H1 (cell line): ENCODE measurements around the gene LCA5L. TPM values are rescaled to one million over a fixed set of nuclear protein-coding genes. Genes with fewer than 3 reads are reported as not detected.

Experiments used
- CTCF ChIA-PET: fragments of 300-600 bp; sonication (Branson Sonifier 250); formaldehyde crosslinking; loops from one replicate; lab custom pipeline; 2021; ENCODE audit not compliant: partially characterized antibody; lab: Charles Lee
- POLR2A ChIA-PET: fragments of 300-600 bp; sonication (Branson Sonifier 250); formaldehyde crosslinking; loops from one replicate; lab custom pipeline; 2021; ENCODE audit warnings: inconsistent platforms; ENCODE audit not compliant: partially characterized antibody; lab: Charles Lee
- DNase-seq, 2 experiments: peaks; one replicate each; pipeline versions ENCODE4 v3.0.0 to v3.0.0-alpha.2; 2010 to 2022; ENCODE audit warnings: low spot score in 2 of 2, low read depth in 1 of 2, mixed read lengths in 1 of 2
- FAIRE-seq: peaks from 2 replicates; lab custom pipeline; 2011; peaks lifted over from hg19 to GRCh38; lab: Jason Lieb, UNC
- H2AFZ ChIP-seq: 2 replicates; pipeline ENCODE4 v1.8.1; 2012; ENCODE audit warnings: low read length, inconsistent platforms
- H2AK5ac ChIP-seq: 2 replicates; pipeline ENCODE4 v1.6.1; 2013; ENCODE audit warnings: low read depth, low read length
- H2BK120ac ChIP-seq: replicated peaks from 2 replicates; pipeline ENCODE3; 2013; ENCODE audit warnings: low read depth, low read length, inconsistent platforms
- H2BK12ac ChIP-seq: 2 replicates; pipeline ENCODE4 v1.6.1; 2013; ENCODE audit warnings: low read depth, low read length
- H2BK15ac ChIP-seq: 2 replicates; pipeline ENCODE4 v1.6.1; 2013; ENCODE audit warnings: low read length
- H2BK20ac ChIP-seq: 2 replicates; pipeline ENCODE4 v1.6.1; 2013; ENCODE audit warnings: low read length
- H2BK5ac ChIP-seq: 2 replicates; pipeline ENCODE4 v1.6.1; 2013; ENCODE audit warnings: low read depth, low read length
- H3K14ac ChIP-seq: 2 replicates; pipeline ENCODE4 v1.6.1; 2013; ENCODE audit warnings: inconsistent platforms; ENCODE audit not compliant: insufficient read length
- H3K18ac ChIP-seq: 2 replicates; pipeline ENCODE4 v1.6.1; 2013; ENCODE audit warnings: low read length; ENCODE audit errors: extremely low read depth
- H3K23ac ChIP-seq: 2 replicates; pipeline ENCODE4 v1.6.1; 2013; ENCODE audit warnings: inconsistent platforms; ENCODE audit not compliant: insufficient read length
- H3K23me2 ChIP-seq: 2 replicates; pipeline ENCODE4 v1.6.1; 2013; ENCODE audit warnings: low read depth, low read length
- H3K27ac ChIP-seq: 2 replicates; pipeline ENCODE4 v1.6.1; 2011; ENCODE audit warnings: low read depth, low read length, inconsistent platforms
- H3K27me3 ChIP-seq, 4 experiments: replicated peaks in 1 of 4; 1 replicate in 1 of 4; 2 replicates in 3 of 4; pipeline versions ENCODE4 v1.6.1 to v1.8.1; 2011 to 2013; ENCODE audit warnings: low read length in 3 of 4, mild to moderate bottlenecking in 3 of 4, inconsistent platforms in 2 of 4, mixed read lengths in 2 of 4, moderate library complexity in 1 of 4; ENCODE audit not compliant: control insufficient read depth in 3 of 4, insufficient read depth in 3 of 4; ENCODE audit errors: extremely low read depth in 1 of 4
- H3K36me3 ChIP-seq, 4 experiments: 2 replicates each; pipeline versions ENCODE4 v1.6.1 to v1.8.1; 2011 to 2013; ENCODE audit warnings: mild to moderate bottlenecking in 4 of 4, low read length in 3 of 4, moderate library complexity in 2 of 4, control low read depth in 1 of 4, inconsistent platforms in 1 of 4; ENCODE audit not compliant: insufficient read depth in 4 of 4, control insufficient read depth in 2 of 4
- H3K4ac ChIP-seq: replicated peaks from 2 replicates; pipeline ENCODE3; 2013; ENCODE audit warnings: low read length, low read depth, mixed read lengths, inconsistent platforms; ENCODE audit not compliant: insufficient read length
- H3K4me1 ChIP-seq, 4 experiments: replicated peaks in 1 of 4; 1 replicate in 1 of 4; 2 replicates in 3 of 4; pipeline versions ENCODE4 v1.6.1 to v1.8.1; 2011 to 2013; ENCODE audit warnings: low read length in 3 of 4, inconsistent platforms in 2 of 4, mixed read lengths in 1 of 4; ENCODE audit not compliant: insufficient read depth in 4 of 4, control insufficient read depth in 3 of 4
- H3K4me2 ChIP-seq, 2 experiments: 2 replicates each; pipeline versions ENCODE4 v1.6.1 to v1.8.1; 2011 to 2013; ENCODE audit warnings: low read depth in 2 of 2, low read length in 2 of 2, control low read depth in 1 of 2, inconsistent platforms in 1 of 2, mild to moderate bottlenecking in 1 of 2; ENCODE audit not compliant: insufficient read depth in 1 of 2
- H3K4me3 ChIP-seq, 4 experiments: fragments of 200-600, 300-600 bp in 1 of 4; sonication (generic), shearing (Covaris generic), sonication (Bioruptor Twin) in 1 of 4; 2 replicates each; pipeline versions ENCODE4 v1.5.1 to v1.8.1; 2011 to 2016; ENCODE audit warnings: low read length in 4 of 4, low read depth in 3 of 4, control low read depth in 2 of 4, inconsistent platforms in 2 of 4, mild to moderate bottlenecking in 2 of 4, mixed read lengths in 1 of 4, moderate library complexity in 1 of 4; ENCODE audit not compliant: insufficient read depth in 2 of 4; ENCODE audit errors: extremely low read depth in 1 of 4
- H3K56ac ChIP-seq: replicated peaks from 2 replicates; pipeline ENCODE3; 2013; ENCODE audit warnings: low read depth, mild to moderate bottlenecking, mixed read lengths, low read length, inconsistent platforms; ENCODE audit not compliant: insufficient read length
- H3K79me1 ChIP-seq: 2 replicates; pipeline ENCODE4 v1.6.1; 2013; ENCODE audit warnings: low read depth, low read length, control low read depth
- H3K79me2 ChIP-seq, 2 experiments: 2 replicates each; pipeline versions ENCODE4 v1.6.1 to v1.8.1; 2012 to 2013; ENCODE audit warnings: low read length in 2 of 2, mild to moderate bottlenecking in 2 of 2, inconsistent platforms in 1 of 2; ENCODE audit not compliant: insufficient read depth in 2 of 2, control insufficient read depth in 1 of 2
- H3K9ac ChIP-seq, 4 experiments: replicated peaks in 1 of 4; 1 replicate in 1 of 4; 2 replicates in 3 of 4; pipeline versions ENCODE4 v1.6.1 to v1.8.1; 2011 to 2013; ENCODE audit warnings: low read depth in 3 of 4, low read length in 3 of 4, control low read depth in 2 of 4, mild to moderate bottlenecking in 2 of 4, moderate library complexity in 2 of 4, inconsistent platforms in 1 of 4; ENCODE audit errors: extremely low read depth in 1 of 4
- H3K9me3 ChIP-seq, 2 experiments: 2 replicates each; pipeline versions ENCODE4 v1.6.1 to v1.8.1; 2012 to 2013; ENCODE audit warnings: mild to moderate bottlenecking in 2 of 2, moderate library complexity in 2 of 2, control low read depth in 1 of 2, inconsistent platforms in 1 of 2, low read depth in 1 of 2, low read length in 1 of 2, mixed read lengths in 1 of 2; ENCODE audit not compliant: insufficient read depth in 2 of 2
- H4K20me1 ChIP-seq, 2 experiments: replicated peaks in 1 of 2; 2 replicates each; pipeline versions ENCODE3 to v1.8.1; 2011 to 2013; ENCODE audit warnings: inconsistent platforms in 2 of 2, low read length in 2 of 2, mild to moderate bottlenecking in 1 of 2; ENCODE audit not compliant: insufficient read depth in 2 of 2, control insufficient read depth in 1 of 2
- H4K5ac ChIP-seq: 2 replicates; pipeline ENCODE4 v1.6.1; 2013; ENCODE audit warnings: low read length, low read depth, mixed read lengths, inconsistent platforms; ENCODE audit not compliant: insufficient read length
- H4K8ac ChIP-seq: 2 replicates; pipeline ENCODE4 v1.8.0; 2013; ENCODE audit warnings: mild to moderate bottlenecking, moderate library complexity, low read length, inconsistent platforms; ENCODE audit not compliant: insufficient read depth; ENCODE audit errors: extremely low read depth
- H4K91ac ChIP-seq: replicated peaks from 2 replicates; pipeline ENCODE3; 2013; ENCODE audit warnings: low read length, mixed read lengths, inconsistent platforms; ENCODE audit not compliant: insufficient read length
- BCL11A ChIP-seq, 2 experiments: IDR thresholded peaks; one replicate each; pipeline ENCODE4 v1.6.1; 2011; ENCODE audit warnings: low read depth in 2 of 2, low read length in 2 of 2, mild to moderate bottlenecking in 2 of 2
- CBX5 ChIP-seq: fragments of 300-800, 300-1000 bp; sonication (generic); IDR thresholded peaks from 2 replicates; pipeline ENCODE4 v1.7.1; 2016; ENCODE audit warnings: antibody characterized with exemption, low read length, low read depth
- CHD1 ChIP-seq: IDR thresholded peaks from 2 replicates; pipeline ENCODE4 v1.6.1; 2012; ENCODE audit warnings: low read depth, low read length, improper control_type of control experiment
- CTBP2 ChIP-seq: IDR thresholded peaks from 2 replicates; pipeline ENCODE4 v1.7.0; 2011; ENCODE audit warnings: borderline replicate concordance, mild to moderate bottlenecking, moderate library complexity, mixed read lengths, low read length; ENCODE audit not compliant: insufficient read depth, insufficient read length
- GABPA ChIP-seq: IDR thresholded peaks from 2 replicates; pipeline ENCODE4 v1.6.1; 2011; ENCODE audit warnings: mild to moderate bottlenecking, low read length, moderate library complexity, borderline replicate concordance; ENCODE audit not compliant: insufficient read depth
- PHF8 ChIP-seq: fragments of 200-600 bp; sonication (generic); conservative IDR thresholded peaks from 2 replicates; pipeline ENCODE4 v1.7.1; 2012; ENCODE audit warnings: low read depth, mild to moderate bottlenecking, inconsistent platforms, low read length, moderate library complexity
- RAD21 ChIP-seq, 2 experiments: IDR thresholded peaks in 1 of 2; conservative IDR thresholded peaks in 1 of 2; 2 replicates each; pipeline ENCODE4 v1.6.1; 2011; ENCODE audit warnings: low read depth in 2 of 2, low read length in 2 of 2, improper control_type of control experiment in 1 of 2, inconsistent platforms in 1 of 2, mild to moderate bottlenecking in 1 of 2, moderate library complexity in 1 of 2
- SP2 ChIP-seq: IDR thresholded peaks from 2 replicates; pipeline ENCODE4 v1.6.1; 2012; ENCODE audit warnings: mild to moderate bottlenecking, low read length, inconsistent platforms
- SRF ChIP-seq: IDR thresholded peaks from 2 replicates; pipeline ENCODE4 v1.6.1; 2011; ENCODE audit warnings: mild to moderate bottlenecking, low read depth, low read length, moderate library complexity
- TBP ChIP-seq: IDR thresholded peaks from 2 replicates; pipeline ENCODE4 v1.6.1; 2011; ENCODE audit warnings: low read depth, low read length, improper control_type of control experiment
- ZNF274 ChIP-seq: IDR thresholded peaks from 2 replicates; pipeline ENCODE4 v1.7.0; 2012; ENCODE audit warnings: low read length, borderline replicate concordance; ENCODE audit errors: extremely low read depth
- WGBS, 2 experiments: shearing (Covaris generic) in 1 of 2; methylation state at CpG; one replicate each; pipeline versions ENCODE4 v1.1.6 to v1.1.7; 2013 to 2015; ENCODE audit warnings: low lambda C conversion rate in 2 of 2, mixed read lengths in 2 of 2, inconsistent platforms in 1 of 2, low coverage in 1 of 2, missing lambda C conversion rate in 1 of 2; ENCODE audit not compliant: insufficient replicate concordance in 2 of 2, insufficient coverage in 1 of 2, insufficient read length in 1 of 2; ENCODE audit errors: extremely low coverage in 1 of 2, missing lambda C conversion rate in 1 of 2; 5-methylcytosine and 5-hydroxymethylcytosine counted together
- polyA plus RNA-seq, 7 experiments: library from polyadenylated mRNA; depleted of rRNA in 3 of 7; stranded (reverse) in 5 of 7; unstranded in 2 of 7; fragments of >200 nt in 5 of 7; fragments of 200-250 nt in 2 of 7; gene quantifications; 1 replicate in 5 of 7; 2 replicates in 1 of 7; 4 replicates in 1 of 7; pipeline versions ENCODE4 v1.2.1 to v1.2.3, GENCODE V29; 2011 to 2013; ENCODE audit warnings: missing spikeins in 2 of 7, mixed read lengths in 2 of 7
- total RNA-seq: library from RNA; stranded (reverse); fragmentation: NEBNext Ultra II Directional; extraction: Animal tissue kit (Norgen Biotek cat#: 25700); gene quantifications from 2 replicates; pipeline ENCODE4 v1.2.1, GENCODE V29; 2021
- TF ChIP-seq, protein P1 (sequence below): IDR thresholded peaks from 2 replicates; pipeline ENCODE4 v1.6.1; 2012; ENCODE audit warnings: low read length, inconsistent platforms

LCA5L gene
- total and polyA plus RNA-seq, 2 of the 8 experiments (the other 6 are each of a cell fraction or from before 2014, with no cell fraction given), result 0.11 to 0.84 TPM

DNA sequence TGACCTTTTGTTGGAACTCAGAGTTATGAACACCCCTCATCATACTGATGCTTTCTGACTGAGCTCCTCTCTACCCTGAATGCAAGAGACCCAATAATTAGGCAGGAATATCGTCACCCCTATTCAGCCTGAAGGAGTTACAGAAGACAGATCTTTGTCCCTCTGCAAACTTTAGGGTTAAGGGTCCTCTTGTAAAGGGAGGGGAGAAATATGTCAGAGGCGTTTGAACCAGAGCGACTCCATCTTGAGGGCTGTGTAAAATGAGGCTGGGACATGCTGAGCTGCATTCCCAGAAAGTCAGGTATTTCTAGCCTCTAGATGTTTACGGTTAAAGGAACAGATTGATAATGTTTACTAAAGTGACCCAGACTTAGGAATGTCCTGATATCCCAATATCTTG lies 86.2 kb downstream of the LCA5L start:
- no peak overlapping the region for H3K14ac ChIP-seq
- no peak overlapping the region for H2AFZ ChIP-seq
- H2AK5ac ChIP-seq, result no peak overlapping the region
- H3K27ac ChIP-seq, result no peak overlapping the region
- no peak overlapping the region for H3K56ac ChIP-seq
- POLR2A ChIA-PET, result interaction anchor here (0.6 to 2.1 kb wide), 5 partner anchors 11 to 43 kb away, joined by 4 to 9 read pairs (median 4); partner anchors contain the start of gene HMGN1
- no peak overlapping the region for H2BK20ac ChIP-seq
- H4K91ac ChIP-seq, result no peak overlapping the region
- no peaks in the 10 kb centered on the region for H4K20me1 ChIP-seq
- H2BK12ac ChIP-seq, result no peak overlapping the region
- H3K4me2 ChIP-seq, result no peak overlapping the region
- H3K27me3 ChIP-seq, result no peaks in the 10 kb centered on the region
- FAIRE-seq (no peak), DNase-seq (no peak)
- no peak overlapping the region for H3K18ac ChIP-seq
- no peak for TF ChIP-seq CHD1
- TF ChIP-seq, protein P1, sequence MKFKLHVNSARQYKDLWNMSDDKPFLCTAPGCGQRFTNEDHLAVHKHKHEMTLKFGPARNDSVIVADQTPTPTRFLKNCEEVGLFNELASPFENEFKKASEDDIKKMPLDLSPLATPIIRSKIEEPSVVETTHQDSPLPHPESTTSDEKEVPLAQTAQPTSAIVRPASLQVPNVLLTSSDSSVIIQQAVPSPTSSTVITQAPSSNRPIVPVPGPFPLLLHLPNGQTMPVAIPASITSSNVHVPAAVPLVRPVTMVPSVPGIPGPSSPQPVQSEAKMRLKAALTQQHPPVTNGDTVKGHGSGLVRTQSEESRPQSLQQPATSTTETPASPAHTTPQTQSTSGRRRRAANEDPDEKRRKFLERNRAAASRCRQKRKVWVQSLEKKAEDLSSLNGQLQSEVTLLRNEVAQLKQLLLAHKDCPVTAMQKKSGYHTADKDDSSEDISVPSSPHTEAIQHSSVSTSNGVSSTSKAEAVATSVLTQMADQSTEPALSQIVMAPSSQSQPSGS, result no peak
- no peak for TF ChIP-seq SRF
- no peak for TF ChIP-seq CTBP2
- no peak for TF ChIP-seq SP2
- TF ChIP-seq ZNF274, result no peak
- TF ChIP-seq BCL11A (IDR thresholded peaks at IDR 0.05; ENCODE audit: low read depth in 2 of 2, low read length in 2 of 2), result no peak
- TF ChIP-seq CBX5, result no peak
- no peak for TF ChIP-seq PHF8
- TF ChIP-seq RAD21 (IDR thresholded peaks at IDR 0.05 in 1 of 2, conservative IDR thresholded peaks at IDR 0.05 in 1 of 2; ENCODE audit: low read depth in 2 of 2, low read length in 2 of 2), result no peak
- no peak for TF ChIP-seq TBP
- no peak for TF ChIP-seq GABPA
- H3K79me2 ChIP-seq, result no peaks in the 10 kb centered on the region
- no peak overlapping the region for H3K4me3 ChIP-seq
- H4K8ac ChIP-seq, result no peak overlapping the region
- H2BK5ac ChIP-seq, result no peak overlapping the region
- CTCF ChIA-PET, result interaction anchor here (1.3 kb wide), 2 partner anchors 14 to 25 kb away, joined by 3 read pairs; no protein-coding TSS in a partner anchor
- H3K4me1 ChIP-seq, result no peaks in the 10 kb centered on the region
- no peaks in the 10 kb centered on the region for H3K79me1 ChIP-seq
- no peak overlapping the region for H2BK120ac ChIP-seq
- 97% methylated on average over 4 of the region's 4 CpGs; no CpG with 5 or more reads in 1 of the 2 experiments for WGBS, 2 experiments
- no peaks in the 10 kb centered on the region for H3K23me2 ChIP-seq
- no peaks in the 10 kb centered on the region for H3K36me3 ChIP-seq
- no peak overlapping the region for H3K4ac ChIP-seq
- H3K9ac ChIP-seq, result no peak overlapping the region
- no peak overlapping the region for H2BK15ac ChIP-seq
- H3K23ac ChIP-seq, result no peak overlapping the region
- no peak overlapping the region for H4K5ac ChIP-seq
- no peaks in the 10 kb centered on the region for H3K9me3 ChIP-seq
